GM12872 (cell line): ENCODE results near the gene TNIK.

ENCODE experiments used
- TF ChIP-seq, protein P1 (sequence below): IDR thresholded peaks from 3 replicates; pipeline ENCODE4 v1.5.1; 2011; ENCODE audit warnings: low read depth, mild to moderate bottlenecking, low read length, moderate library complexity; ENCODE audit not compliant: insufficient read depth

TNIK gene

DNA sequence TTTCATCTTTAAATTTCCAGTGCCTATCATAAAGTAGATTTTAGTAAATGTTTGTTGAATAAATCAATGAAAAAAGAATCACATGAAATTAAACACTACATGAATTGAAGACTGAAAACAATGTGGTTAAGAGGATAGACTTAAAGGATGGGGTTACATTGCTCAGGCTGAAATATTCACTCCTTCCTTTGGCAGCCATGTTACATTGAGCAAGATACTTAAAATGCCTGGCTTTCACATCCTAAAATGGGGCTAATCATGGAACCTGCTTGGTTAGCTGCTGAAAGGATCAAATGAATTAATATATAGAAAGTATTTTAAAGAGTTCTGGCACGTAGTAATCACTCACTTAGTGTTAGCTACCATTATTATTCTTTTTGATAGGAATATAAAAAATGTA lies 236.8 kb downstream of the TNIK start:
- TF ChIP-seq, protein P1, sequence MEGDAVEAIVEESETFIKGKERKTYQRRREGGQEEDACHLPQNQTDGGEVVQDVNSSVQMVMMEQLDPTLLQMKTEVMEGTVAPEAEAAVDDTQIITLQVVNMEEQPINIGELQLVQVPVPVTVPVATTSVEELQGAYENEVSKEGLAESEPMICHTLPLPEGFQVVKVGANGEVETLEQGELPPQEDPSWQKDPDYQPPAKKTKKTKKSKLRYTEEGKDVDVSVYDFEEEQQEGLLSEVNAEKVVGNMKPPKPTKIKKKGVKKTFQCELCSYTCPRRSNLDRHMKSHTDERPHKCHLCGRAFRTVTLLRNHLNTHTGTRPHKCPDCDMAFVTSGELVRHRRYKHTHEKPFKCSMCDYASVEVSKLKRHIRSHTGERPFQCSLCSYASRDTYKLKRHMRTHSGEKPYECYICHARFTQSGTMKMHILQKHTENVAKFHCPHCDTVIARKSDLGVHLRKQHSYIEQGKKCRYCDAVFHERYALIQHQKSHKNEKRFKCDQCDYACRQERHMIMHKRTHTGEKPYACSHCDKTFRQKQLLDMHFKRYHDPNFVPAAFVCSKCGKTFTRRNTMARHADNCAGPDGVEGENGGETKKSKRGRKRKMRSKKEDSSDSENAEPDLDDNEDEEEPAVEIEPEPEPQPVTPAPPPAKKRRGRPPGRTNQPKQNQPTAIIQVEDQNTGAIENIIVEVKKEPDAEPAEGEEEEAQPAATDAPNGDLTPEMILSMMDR = no peak

DNA sequence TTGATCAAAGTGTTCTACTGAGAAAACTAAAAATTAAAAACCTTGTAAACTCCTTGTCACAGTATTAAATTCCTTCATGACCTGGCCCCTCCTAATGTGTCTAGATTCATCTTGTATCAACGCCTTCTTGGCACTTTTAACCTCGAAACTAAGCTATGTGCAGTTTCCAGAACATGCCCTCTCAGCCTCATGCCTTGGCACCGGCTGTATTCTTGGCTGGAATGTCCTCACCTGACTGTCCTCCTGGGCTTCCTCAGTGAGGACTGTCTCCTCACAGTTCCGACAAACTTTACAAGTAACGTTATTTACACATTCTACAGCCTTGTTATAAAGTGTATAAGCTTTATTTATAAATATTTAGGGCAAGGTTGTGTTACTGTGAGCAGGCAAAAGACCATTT lies 237.2 kb downstream of the TNIK start:
- TF ChIP-seq, protein P1 = no peak

DNA sequence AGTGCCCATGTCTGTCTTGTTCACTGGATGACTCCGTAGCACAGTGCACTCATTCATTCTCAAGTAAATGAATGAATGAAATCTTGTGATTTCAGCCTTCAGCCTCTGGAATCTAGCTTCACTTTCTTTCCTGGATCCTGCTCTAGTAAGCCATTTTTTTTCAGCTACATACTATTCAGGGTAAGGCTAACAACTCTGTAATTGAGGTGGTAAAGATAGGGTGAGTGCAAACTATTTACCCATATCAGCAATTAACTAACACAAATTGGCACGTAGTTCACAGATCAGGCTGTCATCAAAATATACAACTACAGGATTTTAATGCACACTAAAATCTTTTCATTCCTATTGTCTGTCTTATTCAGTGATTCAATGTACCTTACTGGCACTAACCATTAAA lies 238.6 kb downstream of the TNIK start:
- TF ChIP-seq, protein P1 = no peak

DNA sequence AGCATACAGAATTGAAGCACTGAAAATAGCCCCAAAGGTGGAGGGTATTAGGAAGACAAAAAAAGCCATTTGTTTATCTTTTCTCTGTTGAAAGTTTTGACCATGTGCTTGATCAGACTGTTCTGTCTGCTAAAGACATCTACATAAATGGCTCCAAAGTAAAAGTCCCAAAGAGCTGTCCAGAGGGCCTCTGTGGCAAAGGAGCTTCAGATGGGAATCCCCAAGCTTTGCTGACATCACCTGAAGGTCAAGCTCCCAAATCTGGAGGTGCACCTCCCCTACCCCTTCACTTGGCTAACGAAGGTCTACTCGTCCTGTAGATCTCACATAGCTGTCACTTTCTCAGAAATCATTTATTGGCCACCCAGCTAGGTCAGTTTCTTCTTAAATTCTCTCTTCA lies 239.1 kb downstream of the TNIK start:
- TF ChIP-seq, protein P1 = no peak

DNA sequence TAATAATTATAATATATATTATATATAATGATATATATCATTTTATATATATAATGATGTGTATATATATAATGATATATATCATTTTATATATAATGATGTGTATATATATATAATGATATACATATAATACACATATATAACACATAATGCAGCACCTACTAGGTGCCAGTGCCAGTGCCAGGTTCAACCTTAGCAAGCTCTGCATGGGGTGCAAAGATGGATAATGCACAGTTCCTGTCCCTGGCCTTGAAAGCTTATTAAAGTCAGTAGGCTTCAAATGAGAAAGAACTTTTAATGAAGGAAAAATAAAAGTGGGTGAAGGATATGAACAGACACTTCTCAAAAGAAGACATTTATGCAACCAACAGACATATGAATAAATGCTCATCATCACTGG lies 240.9 kb downstream of the TNIK start:
- TF ChIP-seq, protein P1 = no peak

DNA sequence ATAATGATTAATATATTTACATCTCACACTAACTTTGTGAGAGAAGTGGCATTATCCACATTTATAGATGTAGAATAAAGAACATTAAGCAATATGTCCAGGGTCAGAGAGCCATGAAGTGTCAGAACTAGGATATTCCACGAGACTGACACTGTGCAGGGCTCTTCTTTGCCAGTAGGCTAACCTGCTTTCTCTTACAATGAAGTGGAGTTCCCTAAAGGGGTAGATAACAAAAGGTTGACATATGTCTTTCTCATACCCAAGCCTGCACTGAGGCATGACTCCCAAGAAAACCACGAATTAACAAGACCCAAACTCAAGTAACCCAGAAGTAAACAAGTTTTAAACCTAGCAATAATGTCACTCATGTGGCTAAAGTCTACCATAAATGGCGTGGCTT lies 242.1 kb downstream of the TNIK start:
- TF ChIP-seq, protein P1 = no peak

DNA sequence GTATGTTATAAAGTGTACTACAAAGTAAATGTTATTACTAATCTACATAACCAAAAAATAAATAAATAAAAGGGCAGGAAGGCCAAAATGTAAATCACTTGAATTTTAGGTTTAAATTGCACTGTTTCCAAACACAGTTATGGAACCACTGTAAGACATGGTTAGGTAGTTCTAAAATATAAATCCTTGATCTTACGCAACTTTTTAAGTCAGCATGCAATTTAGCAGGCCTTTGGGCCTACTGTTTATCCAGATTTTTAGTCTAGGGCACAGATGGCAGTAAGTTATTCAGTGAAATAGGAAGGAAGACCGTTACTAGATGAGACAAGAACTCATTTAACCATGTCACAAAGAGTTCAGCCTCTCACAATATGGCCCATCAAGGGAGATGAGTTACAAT lies 246.3 kb downstream of the TNIK start:
- TF ChIP-seq, protein P1 = no peak

DNA sequence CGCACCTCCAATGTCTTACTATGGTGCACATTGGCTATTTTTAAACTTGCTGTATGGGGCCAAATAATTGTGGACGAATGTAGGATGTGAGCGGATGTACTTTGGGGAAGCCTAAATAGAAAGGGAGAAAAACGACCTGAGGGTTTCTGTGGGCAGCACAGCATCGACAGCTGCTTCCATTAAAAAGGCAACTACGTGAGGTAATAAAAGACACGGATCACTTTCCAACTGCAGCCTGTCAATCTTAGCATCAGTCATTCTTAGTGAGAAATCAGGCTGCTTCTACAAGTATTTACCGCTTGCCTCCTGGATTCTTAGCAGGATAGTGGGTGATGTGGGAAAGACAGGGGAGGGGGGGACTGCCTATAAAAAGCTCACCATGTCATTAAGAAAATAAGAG lies 247.0 kb downstream of the TNIK start:
- TF ChIP-seq, protein P1 = no peak
